ENCODE measurements around the gene ZNF532.

ZNF532 gene

DNA sequence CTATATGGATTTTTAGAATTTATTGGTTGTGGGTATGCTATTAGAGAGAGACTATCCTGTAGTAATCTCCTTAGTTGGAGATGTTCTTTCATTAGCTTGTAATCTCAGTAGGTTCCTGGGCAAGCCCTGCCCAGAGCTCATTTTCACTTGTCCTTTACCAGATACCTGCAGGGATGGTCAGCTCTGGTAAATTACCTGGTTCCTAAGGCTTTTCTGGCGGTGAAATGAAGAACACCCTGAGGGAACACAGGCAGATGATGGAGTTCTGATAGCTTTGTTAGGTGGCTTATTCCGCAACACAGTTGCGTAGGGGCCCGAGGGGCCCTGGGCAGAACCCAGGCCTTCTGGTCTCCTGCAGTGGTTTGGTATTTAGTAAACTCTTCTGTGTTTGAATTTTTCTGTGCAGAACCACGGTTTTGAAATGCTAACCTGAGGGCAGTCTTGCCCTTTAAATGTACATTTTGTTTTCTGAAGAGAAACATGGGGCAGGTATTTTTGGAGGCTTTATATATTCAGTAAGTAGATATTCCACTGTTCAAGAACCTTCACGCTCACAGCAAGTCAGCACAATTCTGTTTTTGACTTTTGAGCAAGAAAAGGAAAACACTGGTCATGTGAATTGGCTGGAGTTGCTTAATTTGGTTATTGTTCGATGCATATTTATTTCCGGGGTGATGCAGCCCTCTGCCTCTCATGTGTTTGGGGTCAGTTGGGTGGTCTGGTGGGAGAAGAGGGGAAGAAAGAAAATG lies 22.4 kb downstream of the ZNF532 start:
- TF ChIP-seq, protein P1, sequence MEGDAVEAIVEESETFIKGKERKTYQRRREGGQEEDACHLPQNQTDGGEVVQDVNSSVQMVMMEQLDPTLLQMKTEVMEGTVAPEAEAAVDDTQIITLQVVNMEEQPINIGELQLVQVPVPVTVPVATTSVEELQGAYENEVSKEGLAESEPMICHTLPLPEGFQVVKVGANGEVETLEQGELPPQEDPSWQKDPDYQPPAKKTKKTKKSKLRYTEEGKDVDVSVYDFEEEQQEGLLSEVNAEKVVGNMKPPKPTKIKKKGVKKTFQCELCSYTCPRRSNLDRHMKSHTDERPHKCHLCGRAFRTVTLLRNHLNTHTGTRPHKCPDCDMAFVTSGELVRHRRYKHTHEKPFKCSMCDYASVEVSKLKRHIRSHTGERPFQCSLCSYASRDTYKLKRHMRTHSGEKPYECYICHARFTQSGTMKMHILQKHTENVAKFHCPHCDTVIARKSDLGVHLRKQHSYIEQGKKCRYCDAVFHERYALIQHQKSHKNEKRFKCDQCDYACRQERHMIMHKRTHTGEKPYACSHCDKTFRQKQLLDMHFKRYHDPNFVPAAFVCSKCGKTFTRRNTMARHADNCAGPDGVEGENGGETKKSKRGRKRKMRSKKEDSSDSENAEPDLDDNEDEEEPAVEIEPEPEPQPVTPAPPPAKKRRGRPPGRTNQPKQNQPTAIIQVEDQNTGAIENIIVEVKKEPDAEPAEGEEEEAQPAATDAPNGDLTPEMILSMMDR (IDR thresholded peaks at IDR 0.05) = no peak
- no peak for TF ChIP-seq ZFX (IDR thresholded peaks at IDR 0.05; ENCODE audit: borderline replicate concordance)
- no peak overlapping the region for H3K27ac ChIP-seq

DNA sequence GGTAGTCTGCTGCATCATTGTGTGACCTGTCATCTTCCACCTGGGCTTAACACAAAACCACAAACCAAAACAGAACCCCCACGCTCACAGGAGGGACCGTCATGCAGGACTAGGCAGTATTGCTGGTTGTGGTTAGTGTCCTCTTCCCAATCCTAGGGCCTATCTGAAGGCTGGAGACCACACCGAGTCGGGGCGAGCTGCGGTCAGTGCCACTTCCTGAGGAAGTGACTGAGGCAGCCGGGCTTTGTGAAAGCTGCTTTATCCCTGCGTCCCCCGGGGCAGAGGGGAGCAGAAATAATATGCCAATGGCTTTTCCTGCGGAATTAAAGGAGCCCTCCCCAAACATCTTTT lies 22.9 kb downstream of the ZNF532 start:
- H3K27ac ChIP-seq = no peak overlapping the region
- TF ChIP-seq, protein P1 (IDR thresholded peaks at IDR 0.05) = no peak
- TF ChIP-seq ZFX (IDR thresholded peaks at IDR 0.05; ENCODE audit: borderline replicate concordance) = no peak

DNA sequence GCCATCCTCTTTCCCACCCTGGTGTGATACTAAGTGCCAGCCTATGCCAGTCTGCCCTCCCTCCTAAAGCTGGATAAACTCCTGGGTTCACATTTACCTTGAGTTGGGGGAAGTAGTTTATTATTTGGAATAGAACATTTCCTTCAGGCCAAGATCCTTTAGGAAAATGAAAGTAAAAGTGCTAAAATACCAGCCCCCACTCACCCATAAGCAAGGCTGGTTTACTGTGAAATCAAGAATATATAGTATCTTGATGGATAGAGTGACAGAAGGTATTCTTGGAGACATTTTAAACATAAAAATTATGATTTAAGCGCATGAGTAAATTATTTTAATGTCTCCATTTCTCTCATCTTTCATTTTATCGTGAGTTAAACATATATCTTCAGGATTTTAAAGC lies 27.1 kb downstream of the ZNF532 start:
- no peak overlapping the region for H3K27ac ChIP-seq
- TF ChIP-seq, protein P1 (IDR thresholded peaks at IDR 0.05) = no peak
- no peak for TF ChIP-seq ZFX (IDR thresholded peaks at IDR 0.05; ENCODE audit: borderline replicate concordance)

DNA sequence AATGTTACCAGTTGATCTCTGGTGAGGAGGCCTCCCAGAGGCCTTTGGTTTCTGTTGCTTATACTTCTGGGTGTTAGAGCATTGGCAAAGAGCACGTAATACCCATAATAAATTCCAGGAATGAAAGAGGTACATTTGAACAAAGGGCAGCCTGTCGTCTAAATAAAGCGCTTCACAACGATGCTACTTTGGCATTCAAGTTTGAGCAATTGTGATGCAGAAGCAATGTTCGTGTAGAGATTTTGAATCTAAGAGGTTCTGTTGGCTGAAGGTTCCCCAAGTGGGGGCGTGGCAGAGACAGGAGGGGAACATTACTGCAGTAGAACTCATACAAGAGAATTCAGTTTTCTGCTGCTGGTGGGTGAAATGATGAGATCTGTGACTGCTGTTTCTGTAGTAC lies 27.8 kb downstream of the ZNF532 start:
- TF ChIP-seq ZFX (IDR thresholded peaks at IDR 0.05; ENCODE audit: borderline replicate concordance) = no peak
- TF ChIP-seq, protein P1 (IDR thresholded peaks at IDR 0.05) = no peak

DNA sequence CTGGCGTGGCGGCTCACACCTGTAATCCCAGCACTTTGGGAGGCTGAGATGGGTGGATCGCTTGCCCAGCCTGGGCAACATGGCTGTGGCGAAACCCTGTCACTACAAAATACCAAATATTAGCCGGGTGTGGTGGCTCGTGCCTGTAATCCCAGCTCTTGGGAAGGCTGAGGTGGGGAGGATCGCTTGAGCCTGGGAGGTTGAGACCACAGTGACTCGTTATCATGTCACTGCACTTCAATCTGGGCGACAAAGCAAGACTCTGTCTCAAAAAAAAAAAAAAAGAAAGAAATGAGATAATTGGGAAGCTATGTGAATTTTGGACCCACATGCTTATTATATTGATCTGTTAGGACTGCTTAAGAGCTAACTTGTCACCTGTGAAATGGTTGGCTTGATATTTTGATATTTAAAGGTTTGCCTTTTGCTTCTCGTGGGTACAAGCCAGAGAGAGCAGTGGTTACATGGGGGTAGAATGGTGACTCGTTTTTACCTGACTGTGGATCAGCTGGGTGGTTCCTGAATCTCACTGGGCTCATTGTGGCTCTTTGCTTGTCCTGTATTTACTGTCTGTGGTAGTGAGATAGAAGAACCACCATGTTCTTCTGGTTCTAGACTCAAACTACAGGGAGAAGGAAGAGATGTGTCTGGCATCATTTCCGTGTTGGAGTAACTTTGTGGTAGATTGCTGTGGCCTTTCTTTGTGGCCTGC lies 28.9 kb downstream of the ZNF532 start:
- H3K27ac ChIP-seq = no peak overlapping the region
- TF ChIP-seq ZFX (IDR thresholded peaks at IDR 0.05; ENCODE audit: borderline replicate concordance) = no peak
- TF ChIP-seq, protein P1 (IDR thresholded peaks at IDR 0.05) = no peak

More for the DNA sequence above, 27.8 kb downstream of the ZNF532 start:
- H3K27ac ChIP-seq = no peak overlapping the region

DNA sequence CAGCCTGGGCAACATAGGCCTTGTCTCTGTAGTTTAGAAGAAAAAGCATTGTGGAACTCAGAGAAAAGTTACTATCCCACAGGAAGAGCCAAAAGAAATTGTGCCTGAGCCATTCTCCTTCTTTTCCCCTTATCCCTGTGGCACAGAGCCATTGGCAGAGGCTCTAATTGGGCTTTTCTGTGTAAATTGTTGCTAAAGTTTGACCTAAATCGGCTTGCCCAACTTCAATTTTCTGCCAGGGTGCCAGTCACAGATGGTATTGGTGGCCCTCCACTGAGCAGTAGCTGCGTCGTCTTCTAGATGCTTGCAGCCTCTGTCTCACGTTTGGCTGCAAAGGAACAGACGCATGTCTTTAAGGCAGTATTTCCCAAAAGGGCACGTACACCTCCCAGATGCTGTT lies 30.3 kb downstream of the ZNF532 start:
- H3K27ac ChIP-seq = no peak overlapping the region
- no peak for TF ChIP-seq ZFX (IDR thresholded peaks at IDR 0.05; ENCODE audit: borderline replicate concordance)
- TF ChIP-seq, protein P1 (IDR thresholded peaks at IDR 0.05) = no peak

DNA sequence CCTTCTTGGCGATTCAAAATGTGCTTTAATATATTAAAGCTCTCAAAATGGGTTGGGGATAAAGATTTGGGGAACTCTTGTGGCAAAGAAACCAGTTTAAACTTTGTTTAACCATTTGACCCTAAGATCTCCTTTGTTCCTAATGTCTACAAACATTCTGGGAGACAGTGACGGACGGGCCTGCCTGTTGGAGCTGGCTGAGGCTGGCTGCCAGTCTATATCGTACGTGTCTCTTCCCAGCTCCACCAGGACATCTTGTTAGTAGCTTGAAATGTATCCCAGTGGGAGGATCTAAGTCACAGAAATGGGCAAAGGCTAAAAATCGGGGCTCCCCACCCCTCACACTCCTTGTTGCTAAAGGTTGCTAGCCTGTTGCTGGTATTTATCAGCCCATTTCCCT lies 30.7 kb downstream of the ZNF532 start:
- no peak overlapping the region for H3K27ac ChIP-seq
- TF ChIP-seq, protein P1 (IDR thresholded peaks at IDR 0.05) = no peak
- no peak for TF ChIP-seq ZFX (IDR thresholded peaks at IDR 0.05; ENCODE audit: borderline replicate concordance)
